Measurements from ENCODE around the gene ZNF423.

Gene ZNF423

DNA sequence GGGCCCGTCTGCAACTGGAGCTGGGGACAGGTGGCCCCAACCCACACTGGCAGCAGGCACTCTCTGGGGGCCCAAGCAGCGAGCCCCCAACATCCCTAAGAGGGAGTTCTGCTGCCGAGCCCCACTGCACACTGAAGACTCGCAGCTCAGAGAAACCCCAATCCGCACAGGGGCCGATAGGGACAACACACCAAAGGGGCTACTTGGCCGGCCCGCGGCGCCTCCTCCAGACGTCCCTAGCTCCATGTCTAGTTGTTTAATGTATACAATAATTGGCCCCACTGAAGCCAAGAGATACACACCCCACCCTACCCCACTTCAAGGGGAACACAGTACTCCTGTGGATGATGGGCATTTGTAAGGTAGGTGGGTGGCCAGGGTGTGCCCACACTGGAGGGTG, 62.7 kb downstream of the ZNF423 start:
- no peaks in the 10 kb centered on the region for H3K36me3 ChIP-seq (ENCODE audit: control insufficient read depth in 1 of 2, insufficient read depth in 2 of 2, low read length in 2 of 2)
- no peaks in the 10 kb centered on the region for H3K27me3 ChIP-seq (ENCODE audit: control insufficient read depth in 1 of 2, insufficient read depth in 2 of 2, low read length in 2 of 2)
- no peaks in the 10 kb centered on the region for H3K9me3 ChIP-seq (ENCODE audit: control insufficient read depth in 1 of 2, low read length in 2 of 2)
- no peak overlapping the region for H3K27ac ChIP-seq (ENCODE audit: low read depth, low read length)
- H3K4me3 ChIP-seq (ENCODE audit: low read depth in 1 of 2, low read length in 2 of 2), result no peak overlapping the region
- H3K9ac ChIP-seq (ENCODE audit: low read depth in 1 of 2, low read length in 2 of 2), result no peak overlapping the region
- no peaks in the 10 kb centered on the region for H3K4me1 ChIP-seq (ENCODE audit: control insufficient read depth in 1 of 2, insufficient read depth in 2 of 2, low read length in 2 of 2)

DNA sequence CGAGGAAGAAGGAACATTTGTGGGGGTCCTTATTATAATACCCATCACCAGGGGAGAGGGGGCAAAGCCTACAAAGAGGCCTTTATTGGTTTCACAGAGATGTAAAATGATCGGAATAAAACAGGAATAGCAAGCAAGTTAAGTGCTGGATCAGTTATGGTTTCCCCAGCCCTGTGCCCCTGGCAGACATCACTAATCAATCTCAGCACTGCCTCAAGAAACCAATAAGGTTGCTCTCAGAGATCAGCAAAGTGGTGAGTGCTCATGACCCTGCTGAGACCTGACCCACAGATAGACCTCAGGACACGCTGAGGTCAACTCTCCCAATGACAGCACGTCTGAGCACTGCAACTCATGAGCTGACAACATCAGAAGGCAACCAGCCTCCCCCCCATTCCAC, 66.3 kb downstream of the ZNF423 start:
- no peak overlapping the region for H3K9ac ChIP-seq (ENCODE audit: low read depth in 1 of 2, low read length in 2 of 2)
- H3K9me3 ChIP-seq (ENCODE audit: control insufficient read depth in 1 of 2, low read length in 2 of 2), result no peaks in the 10 kb centered on the region
- H3K36me3 ChIP-seq (ENCODE audit: control insufficient read depth in 1 of 2, insufficient read depth in 2 of 2, low read length in 2 of 2), result no peaks in the 10 kb centered on the region
- no peak overlapping the region for H3K4me3 ChIP-seq (ENCODE audit: low read depth in 1 of 2, low read length in 2 of 2)
- no peaks in the 10 kb centered on the region for H3K27me3 ChIP-seq (ENCODE audit: control insufficient read depth in 1 of 2, insufficient read depth in 2 of 2, low read length in 2 of 2)
- no peaks in the 10 kb centered on the region for H3K4me1 ChIP-seq (ENCODE audit: control insufficient read depth in 1 of 2, insufficient read depth in 2 of 2, low read length in 2 of 2)
- H3K27ac ChIP-seq (ENCODE audit: low read depth, low read length), result no peak overlapping the region

DNA sequence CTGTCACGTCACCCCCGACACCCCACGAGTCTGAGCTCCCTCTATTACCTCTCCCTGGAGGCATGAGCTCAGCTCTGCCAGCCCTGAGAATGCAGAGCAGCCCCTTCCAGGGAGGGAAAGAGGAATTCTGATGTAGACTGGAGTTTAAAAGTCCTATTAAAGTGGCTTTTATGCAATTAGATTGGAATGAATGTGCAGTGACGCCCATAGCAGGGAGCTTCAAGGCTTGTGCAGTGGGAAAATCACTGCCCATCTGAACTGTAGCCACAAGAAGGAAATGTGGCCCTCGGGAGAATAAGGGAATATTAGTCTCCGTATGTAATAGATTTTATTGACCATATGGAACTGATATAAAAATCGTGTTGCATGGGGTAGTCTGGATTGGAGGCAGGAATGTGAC, 66.9 kb downstream of the ZNF423 start:
- Histone ChIP-seq H3K9ac (ENCODE audit: low read depth in 1 of 2, low read length in 2 of 2) (no peak overlapping the region), H3K4me3 (ENCODE audit: low read depth in 1 of 2, low read length in 2 of 2) (no peak overlapping the region), H3K36me3 (ENCODE audit: control insufficient read depth in 1 of 2, insufficient read depth in 2 of 2, low read length in 2 of 2) (no peaks in the 10 kb centered on the region), H3K9me3 (ENCODE audit: control insufficient read depth in 1 of 2, low read length in 2 of 2) (no peaks in the 10 kb centered on the region), H3K4me1 (ENCODE audit: control insufficient read depth in 1 of 2, insufficient read depth in 2 of 2, low read length in 2 of 2) (no peaks in the 10 kb centered on the region), H3K27ac (ENCODE audit: low read depth, low read length) (no peak overlapping the region), H3K27me3 (ENCODE audit: control insufficient read depth in 1 of 2, insufficient read depth in 2 of 2, low read length in 2 of 2) (no peaks in the 10 kb centered on the region)

DNA sequence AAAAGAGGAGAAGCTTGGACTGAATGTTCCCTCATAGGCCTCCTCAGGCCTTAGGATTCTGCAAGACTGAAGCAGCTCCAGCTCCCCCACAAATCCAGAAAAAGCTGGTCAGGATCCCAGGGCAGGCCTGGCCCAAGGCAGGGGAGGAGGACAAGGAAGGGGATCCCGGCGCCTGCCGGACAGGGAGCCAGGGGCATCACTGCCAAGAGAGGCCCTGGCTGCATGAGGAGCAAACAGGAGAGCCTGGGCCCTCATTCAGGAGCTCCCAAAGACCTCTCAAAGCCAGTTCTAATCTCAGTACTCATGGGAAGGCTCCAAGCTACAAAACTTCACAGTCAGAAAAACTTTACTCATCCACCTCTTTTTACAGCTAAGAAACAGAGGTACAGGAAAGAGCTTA, 67.3 kb downstream of the ZNF423 start:
- H3K9ac ChIP-seq (ENCODE audit: low read depth in 1 of 2, low read length in 2 of 2), result no peak overlapping the region
- no peaks in the 10 kb centered on the region for H3K4me1 ChIP-seq (ENCODE audit: control insufficient read depth in 1 of 2, insufficient read depth in 2 of 2, low read length in 2 of 2)
- H3K4me3 ChIP-seq (ENCODE audit: low read depth in 1 of 2, low read length in 2 of 2), result no peak overlapping the region
- H3K27me3 ChIP-seq (ENCODE audit: control insufficient read depth in 1 of 2, insufficient read depth in 2 of 2, low read length in 2 of 2), result no peaks in the 10 kb centered on the region
- no peak overlapping the region for H3K27ac ChIP-seq (ENCODE audit: low read depth, low read length)
- H3K9me3 ChIP-seq (ENCODE audit: control insufficient read depth in 1 of 2, low read length in 2 of 2), result no peaks in the 10 kb centered on the region
- no peaks in the 10 kb centered on the region for H3K36me3 ChIP-seq (ENCODE audit: control insufficient read depth in 1 of 2, insufficient read depth in 2 of 2, low read length in 2 of 2)

DNA sequence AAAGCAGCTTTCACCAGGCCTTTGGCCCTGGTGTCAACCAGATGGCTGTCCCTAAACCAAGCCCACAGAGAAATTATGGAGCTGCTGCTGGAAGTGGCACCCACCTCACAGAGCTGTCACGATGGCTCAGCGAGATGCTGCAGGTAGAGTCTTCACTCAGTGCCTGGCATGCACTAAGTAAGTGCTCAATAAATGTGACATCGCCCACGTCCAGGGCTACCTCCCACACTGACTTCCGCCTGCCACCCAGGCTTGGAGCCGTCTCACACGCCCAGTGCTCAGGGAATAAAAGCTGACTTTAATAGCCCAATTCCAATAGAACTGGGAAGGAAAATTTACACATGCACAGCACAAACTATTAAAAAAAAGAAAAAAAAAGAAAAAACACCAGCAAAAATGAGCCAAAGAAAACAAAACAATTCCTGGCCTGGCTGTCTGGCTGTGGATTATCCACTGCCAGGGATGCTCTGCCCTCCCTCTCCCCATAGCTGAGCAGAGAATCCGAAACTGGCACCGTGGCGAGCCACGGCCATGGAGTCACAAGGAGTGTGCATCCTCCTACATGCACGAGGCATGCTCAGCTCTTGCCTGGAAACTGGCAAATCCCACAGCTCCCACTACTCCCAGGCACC, 68.9 kb downstream of the ZNF423 start:
- Histone ChIP-seq H3K36me3 (ENCODE audit: control insufficient read depth in 1 of 2, insufficient read depth in 2 of 2, low read length in 2 of 2) (no peaks in the 10 kb centered on the region), H3K27ac (ENCODE audit: low read depth, low read length) (no peak overlapping the region), H3K27me3 (ENCODE audit: control insufficient read depth in 1 of 2, insufficient read depth in 2 of 2, low read length in 2 of 2) (no peaks in the 10 kb centered on the region), H3K4me3 (ENCODE audit: low read depth in 1 of 2, low read length in 2 of 2) (no peak overlapping the region), H3K9ac (ENCODE audit: low read depth in 1 of 2, low read length in 2 of 2) (no peak overlapping the region), H3K4me1 (ENCODE audit: control insufficient read depth in 1 of 2, insufficient read depth in 2 of 2, low read length in 2 of 2) (no peaks in the 10 kb centered on the region), H3K9me3 (ENCODE audit: control insufficient read depth in 1 of 2, low read length in 2 of 2) (no peaks in the 10 kb centered on the region)

DNA sequence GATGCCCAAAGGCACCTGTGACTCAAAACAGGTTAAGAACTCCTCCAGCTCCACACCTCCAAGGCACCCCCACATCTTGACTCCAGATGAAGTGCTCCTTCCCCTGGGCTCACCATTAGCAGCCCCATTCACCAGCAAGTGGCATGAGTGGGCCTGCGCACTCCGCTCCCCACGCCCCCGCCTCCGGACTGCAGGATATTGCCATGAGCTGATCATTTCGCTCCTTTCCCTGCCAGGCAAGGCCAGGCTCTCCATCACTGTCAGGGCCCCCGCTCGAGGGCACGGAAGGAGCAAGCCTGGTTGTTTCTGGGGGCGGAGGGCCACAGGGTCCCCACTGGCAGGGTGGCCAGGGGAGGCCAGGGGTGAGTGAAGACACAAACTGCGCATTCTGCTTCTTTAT, 69.9 kb downstream of the ZNF423 start:
- Histone ChIP-seq H3K27me3 (ENCODE audit: control insufficient read depth in 1 of 2, insufficient read depth in 2 of 2, low read length in 2 of 2) (no peaks in the 10 kb centered on the region), H3K9me3 (ENCODE audit: control insufficient read depth in 1 of 2, low read length in 2 of 2) (no peaks in the 10 kb centered on the region), H3K4me1 (ENCODE audit: control insufficient read depth in 1 of 2, insufficient read depth in 2 of 2, low read length in 2 of 2) (no peaks in the 10 kb centered on the region), H3K36me3 (ENCODE audit: control insufficient read depth in 1 of 2, insufficient read depth in 2 of 2, low read length in 2 of 2) (no peaks in the 10 kb centered on the region), H3K9ac (ENCODE audit: low read depth in 1 of 2, low read length in 2 of 2) (no peak overlapping the region), H3K4me3 (ENCODE audit: low read depth in 1 of 2, low read length in 2 of 2) (no peak overlapping the region), H3K27ac (ENCODE audit: low read depth, low read length) (no peak overlapping the region)

DNA sequence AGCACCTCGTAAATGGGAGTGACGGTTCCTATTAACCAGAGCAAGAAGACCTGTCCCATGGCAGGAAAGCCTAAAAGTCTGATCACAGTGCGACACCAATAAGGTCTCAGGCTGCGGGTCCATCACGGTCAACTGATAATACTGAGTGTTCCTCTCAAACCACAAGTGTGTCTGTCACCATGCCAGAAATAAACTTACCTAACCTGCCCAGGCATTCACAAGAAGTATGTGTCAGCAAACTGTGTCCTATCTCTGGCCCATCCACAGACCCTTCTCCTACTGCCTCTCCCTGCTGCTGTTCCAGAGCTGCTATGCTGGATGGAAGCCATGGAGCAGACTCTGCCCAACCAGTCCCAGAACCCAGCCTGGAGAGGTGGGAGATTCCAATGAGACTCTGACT, 73.5 kb downstream of the ZNF423 start:
- H3K9me3 ChIP-seq (ENCODE audit: control insufficient read depth in 1 of 2, low read length in 2 of 2), result no peaks in the 10 kb centered on the region
- H3K27me3 ChIP-seq (ENCODE audit: control insufficient read depth in 1 of 2, insufficient read depth in 2 of 2, low read length in 2 of 2), result no peaks in the 10 kb centered on the region
- no peaks in the 10 kb centered on the region for H3K4me1 ChIP-seq (ENCODE audit: control insufficient read depth in 1 of 2, insufficient read depth in 2 of 2, low read length in 2 of 2)
- no peaks in the 10 kb centered on the region for H3K36me3 ChIP-seq (ENCODE audit: control insufficient read depth in 1 of 2, insufficient read depth in 2 of 2, low read length in 2 of 2)
- no peak overlapping the region for H3K9ac ChIP-seq (ENCODE audit: low read depth in 1 of 2, low read length in 2 of 2)
- no peak overlapping the region for H3K4me3 ChIP-seq (ENCODE audit: low read depth in 1 of 2, low read length in 2 of 2)
- no peak overlapping the region for H3K27ac ChIP-seq (ENCODE audit: low read depth, low read length)

DNA sequence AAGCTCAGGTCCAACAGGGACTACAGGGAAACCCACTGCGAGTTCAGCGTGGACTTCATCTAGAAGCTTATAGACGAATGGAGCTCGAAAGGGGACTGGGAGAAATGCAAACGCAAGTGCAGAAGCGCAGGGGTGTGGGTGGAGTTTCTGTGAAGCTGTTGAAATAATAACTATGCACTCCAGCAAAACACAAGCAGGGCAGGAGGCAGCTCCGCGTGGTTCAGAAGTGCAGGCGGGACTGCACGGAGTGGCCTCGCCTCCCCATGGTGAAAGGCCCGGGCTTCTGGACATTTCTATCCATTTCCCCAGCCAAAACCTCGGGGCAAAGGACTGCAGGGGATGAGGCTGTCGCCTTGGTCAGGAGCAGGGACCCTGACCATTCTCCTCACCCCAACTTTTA, 74.5 kb downstream of the ZNF423 start:
- Histone ChIP-seq H3K27me3 (ENCODE audit: control insufficient read depth in 1 of 2, insufficient read depth in 2 of 2, low read length in 2 of 2) (no peaks in the 10 kb centered on the region), H3K4me1 (ENCODE audit: control insufficient read depth in 1 of 2, insufficient read depth in 2 of 2, low read length in 2 of 2) (no peaks in the 10 kb centered on the region), H3K9ac (ENCODE audit: low read depth in 1 of 2, low read length in 2 of 2) (no peak overlapping the region), H3K27ac (ENCODE audit: low read depth, low read length) (no peak overlapping the region), H3K9me3 (ENCODE audit: control insufficient read depth in 1 of 2, low read length in 2 of 2) (no peaks in the 10 kb centered on the region), H3K4me3 (ENCODE audit: low read depth in 1 of 2, low read length in 2 of 2) (no peak overlapping the region), H3K36me3 (ENCODE audit: control insufficient read depth in 1 of 2, insufficient read depth in 2 of 2, low read length in 2 of 2) (no peaks in the 10 kb centered on the region)

DNA sequence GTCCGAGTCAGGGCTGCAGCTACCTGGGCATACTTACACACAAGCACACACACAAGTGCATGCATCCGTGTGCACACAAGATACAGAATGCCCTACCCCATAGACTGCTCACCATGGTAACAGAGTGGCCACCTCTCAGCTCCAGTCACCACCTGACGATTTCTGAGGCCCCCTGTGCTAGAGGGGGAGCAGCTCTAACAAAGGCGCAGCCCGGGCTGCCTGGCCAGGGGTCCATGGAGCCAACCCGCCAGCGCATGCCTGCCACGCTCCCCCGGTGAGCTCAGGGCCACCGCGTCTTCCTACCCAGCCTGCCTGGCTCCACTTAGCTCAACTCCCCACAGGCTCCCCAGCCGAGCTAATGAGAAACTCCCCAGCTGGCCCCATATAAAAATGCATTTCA, 75.5 kb downstream of the ZNF423 start:
- Histone ChIP-seq H3K36me3 (ENCODE audit: control insufficient read depth in 1 of 2, insufficient read depth in 2 of 2, low read length in 2 of 2) (no peaks in the 10 kb centered on the region), H3K27ac (ENCODE audit: low read depth, low read length) (no peak overlapping the region), H3K9me3 (ENCODE audit: control insufficient read depth in 1 of 2, low read length in 2 of 2) (no peaks in the 10 kb centered on the region), H3K4me1 (ENCODE audit: control insufficient read depth in 1 of 2, insufficient read depth in 2 of 2, low read length in 2 of 2) (no peaks in the 10 kb centered on the region), H3K27me3 (ENCODE audit: control insufficient read depth in 1 of 2, insufficient read depth in 2 of 2, low read length in 2 of 2) (no peaks in the 10 kb centered on the region), H3K9ac (ENCODE audit: low read depth in 1 of 2, low read length in 2 of 2) (no peak overlapping the region), H3K4me3 (ENCODE audit: low read depth in 1 of 2, low read length in 2 of 2) (no peak overlapping the region)

DNA sequence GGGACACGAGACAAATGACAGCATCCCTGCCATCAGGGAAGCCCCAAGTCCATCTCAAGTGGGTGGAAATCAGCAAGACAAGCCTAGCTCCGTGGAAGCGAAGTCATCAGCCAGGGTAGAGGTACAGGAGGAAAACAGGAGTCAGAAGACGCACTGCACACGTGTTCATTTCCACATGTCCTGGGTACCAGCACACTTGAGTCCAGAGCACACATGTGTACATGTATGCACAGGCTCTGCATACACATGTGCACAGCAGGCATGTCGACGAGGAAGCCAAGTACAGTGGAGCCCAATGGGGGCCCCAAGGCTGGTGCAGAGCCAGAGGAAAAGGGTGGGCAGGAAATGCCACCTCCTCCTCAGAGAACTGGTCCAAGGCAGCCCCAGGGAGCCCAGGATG, 75.9 kb downstream of the ZNF423 start:
- Histone ChIP-seq H3K4me3 (ENCODE audit: low read depth in 1 of 2, low read length in 2 of 2) (no peak overlapping the region), H3K27me3 (ENCODE audit: control insufficient read depth in 1 of 2, insufficient read depth in 2 of 2, low read length in 2 of 2) (no peaks in the 10 kb centered on the region), H3K4me1 (ENCODE audit: control insufficient read depth in 1 of 2, insufficient read depth in 2 of 2, low read length in 2 of 2) (no peaks in the 10 kb centered on the region)

More for the DNA sequence above, 75.9 kb downstream of the ZNF423 start:
- Histone ChIP-seq H3K36me3 (ENCODE audit: control insufficient read depth in 1 of 2, insufficient read depth in 2 of 2, low read length in 2 of 2) (no peaks in the 10 kb centered on the region), H3K9me3 (ENCODE audit: control insufficient read depth in 1 of 2, low read length in 2 of 2) (no peaks in the 10 kb centered on the region), H3K9ac (ENCODE audit: low read depth in 1 of 2, low read length in 2 of 2) (no peak overlapping the region), H3K27ac (ENCODE audit: low read depth, low read length) (no peak overlapping the region)
